ENCODE results near the gene MYCBPAP. TPM values are rescaled to one million over a fixed set of nuclear protein-coding genes. Genes with fewer than 3 reads are reported as not detected.

The MYCBPAP gene
- total RNA-seq, 4 donors from 2014 or later: 0.42 to 4.6 (median 1.3) TPM

DNA sequence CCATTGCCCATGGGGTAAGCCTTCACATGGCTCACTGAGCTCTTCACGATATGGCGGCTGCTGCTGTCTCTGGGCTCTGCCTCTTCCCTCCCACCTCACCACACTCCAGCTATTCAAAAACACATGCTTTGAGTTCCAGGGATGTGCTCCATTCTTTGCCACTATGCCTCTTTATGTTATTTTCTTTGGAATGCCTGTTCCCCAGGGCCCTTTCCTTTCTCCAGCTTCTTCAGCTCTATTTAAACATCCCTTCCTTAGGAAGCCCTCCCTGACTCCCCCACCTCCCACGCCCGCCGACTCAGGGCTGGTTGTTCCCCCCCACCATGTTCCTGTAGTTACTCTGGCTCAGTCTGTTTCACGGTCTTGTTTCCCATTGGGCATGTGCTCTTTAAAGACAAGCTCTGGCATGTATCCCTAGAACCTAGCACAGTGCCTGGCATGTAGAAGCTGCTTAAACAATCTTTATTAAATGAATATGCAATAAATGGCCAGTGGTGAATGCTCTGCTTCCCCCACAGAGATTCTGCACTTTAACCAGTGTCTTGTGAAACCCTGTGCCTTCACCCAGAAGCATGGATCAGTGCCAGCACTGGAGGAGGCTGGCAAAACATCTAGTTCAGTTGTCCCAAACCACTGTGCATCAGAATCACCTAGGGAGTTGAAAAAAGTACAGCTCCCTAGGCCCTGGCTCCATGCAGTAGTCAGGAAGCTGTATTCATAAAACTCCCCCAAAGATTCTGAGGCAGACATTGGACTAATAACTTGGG, 6.9 kb downstream of the MYCBPAP start:
- Histone ChIP-seq H3K4me1 (peaks cover 21% of the 10 kb centered on the region), H3K4me3 (no peak overlapping the region), H3K9me3 (no peaks in the 10 kb centered on the region), H3K27me3 (no peaks in the 10 kb centered on the region), H3K27ac (no peak overlapping the region), H3K36me3 (no peaks in the 10 kb centered on the region)
- 58% methylated on average over 6 of the region's 6 CpGs for WGBS
- DNase-seq (ENCODE audit: low spot score in 2 of 2): no peak
- no peak for TF ChIP-seq POLR2A (IDR thresholded peaks at IDR 0.05)
- TF ChIP-seq CTCF (IDR thresholded peaks at IDR 0.05): no peak
- TF ChIP-seq EP300 (IDR thresholded peaks at IDR 0.05): no peak
- TF ChIP-seq POLR2AphosphoS5 (IDR thresholded peaks at IDR 0.05): no peak

GRCh38 chr17:50517011-50517410, 8.8 kb downstream of the MYCBPAP start:
- H3K27ac ChIP-seq: no peak overlapping the region
- WGBS: 79% methylated on average over 4 of the region's 4 CpGs
- H3K36me3 ChIP-seq: no peaks in the 10 kb centered on the region
- H3K4me1 ChIP-seq: peaks cover 21% of the 10 kb centered on the region
- H3K4me3 ChIP-seq: no peak overlapping the region
- H3K27me3 ChIP-seq: no peaks in the 10 kb centered on the region
- H3K9me3 ChIP-seq: no peaks in the 10 kb centered on the region
- no peak for DNase-seq (ENCODE audit: low spot score in 2 of 2)
- TF ChIP-seq EP300 (IDR thresholded peaks at IDR 0.05): no peak
- TF ChIP-seq CTCF (IDR thresholded peaks at IDR 0.05): no peak
- no peak for TF ChIP-seq POLR2AphosphoS5 (IDR thresholded peaks at IDR 0.05)
- no peak for TF ChIP-seq POLR2A (IDR thresholded peaks at IDR 0.05)

- TF ChIP-seq POLR2A (IDR thresholded peaks at IDR 0.05): no peak
- TF ChIP-seq CTCF (IDR thresholded peaks at IDR 0.05): no peak
- TF ChIP-seq POLR2AphosphoS5 (IDR thresholded peaks at IDR 0.05): no peak
- no peak for TF ChIP-seq EP300 (IDR thresholded peaks at IDR 0.05)
- no peak for DNase-seq (ENCODE audit: low spot score in 2 of 2)
- 84% methylated on average over 8 of the region's 8 CpGs for WGBS
- Histone ChIP-seq H3K36me3 (no peaks in the 10 kb centered on the region), H3K4me3 (no peak overlapping the region), H3K4me1 (peaks cover 21% of the 10 kb centered on the region), H3K27me3 (no peaks in the 10 kb centered on the region), H3K9me3 (no peaks in the 10 kb centered on the region), H3K27ac (no peak overlapping the region)
These were observed 9.5 kb downstream of the MYCBPAP start for GRCh38 chr17:50517504-50518383.

DNA sequence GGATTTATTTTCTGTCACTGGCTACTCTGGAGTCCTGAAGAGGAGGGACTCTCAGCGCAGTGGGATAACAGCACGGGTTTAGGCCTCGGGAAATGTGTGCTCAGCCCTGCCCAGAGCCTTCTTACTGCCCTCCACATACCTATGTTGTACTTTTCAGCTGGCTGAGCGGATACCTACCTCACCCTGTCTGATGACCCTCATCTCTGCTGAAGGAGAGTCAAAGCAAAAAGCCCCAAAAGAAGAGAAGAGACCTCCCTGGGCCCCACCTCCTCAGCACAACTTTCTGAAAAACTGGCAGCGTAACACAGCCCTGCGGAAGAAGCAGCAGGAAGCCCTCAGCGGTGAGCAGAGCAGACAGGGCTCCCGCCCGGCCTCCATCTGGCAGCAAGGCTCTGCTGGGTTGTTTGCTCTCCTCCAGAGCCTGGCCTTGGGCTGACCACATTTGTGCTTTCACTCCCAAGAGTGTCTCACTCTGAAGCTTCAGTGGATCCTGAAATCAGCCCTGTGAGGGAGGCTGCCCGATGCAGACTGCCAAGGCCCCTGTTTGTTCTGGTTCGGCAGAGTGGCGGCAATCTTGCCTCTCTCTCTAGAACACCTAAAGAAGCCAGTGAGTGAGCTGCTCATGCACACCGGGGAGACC, 10.3 kb downstream of the MYCBPAP start:
- Histone ChIP-seq H3K9me3 (no peaks in the 10 kb centered on the region), H3K27me3 (no peaks in the 10 kb centered on the region), H3K27ac (peak overlapping the region; percentile 29), H3K36me3 (no peaks in the 10 kb centered on the region), H3K4me1 (peaks cover 21% of the 10 kb centered on the region), H3K4me3 (no peak overlapping the region)
- TF ChIP-seq POLR2AphosphoS5 (IDR thresholded peaks at IDR 0.05) (no peak), POLR2A (IDR thresholded peaks at IDR 0.05) (no peak), EP300 (IDR thresholded peaks at IDR 0.05) (no peak), CTCF (IDR thresholded peaks at IDR 0.05) (no peak)
- DNase-seq (ENCODE audit: low spot score in 2 of 2): no peak
- WGBS: 75% methylated on average over 10 of the region's 13 CpGs

All from suprapubic skin (tissue), 4 donors.